Measurements from ENCODE around the gene ANKRD22. TPM values are rescaled to one million over a fixed set of nuclear protein-coding genes. Genes with fewer than 3 reads are reported as not detected.

The ANKRD22 gene
- total and polyA plus RNA-seq, 4 donors: 0.38 to 1.0 (median 0.43) TPM

DNA sequence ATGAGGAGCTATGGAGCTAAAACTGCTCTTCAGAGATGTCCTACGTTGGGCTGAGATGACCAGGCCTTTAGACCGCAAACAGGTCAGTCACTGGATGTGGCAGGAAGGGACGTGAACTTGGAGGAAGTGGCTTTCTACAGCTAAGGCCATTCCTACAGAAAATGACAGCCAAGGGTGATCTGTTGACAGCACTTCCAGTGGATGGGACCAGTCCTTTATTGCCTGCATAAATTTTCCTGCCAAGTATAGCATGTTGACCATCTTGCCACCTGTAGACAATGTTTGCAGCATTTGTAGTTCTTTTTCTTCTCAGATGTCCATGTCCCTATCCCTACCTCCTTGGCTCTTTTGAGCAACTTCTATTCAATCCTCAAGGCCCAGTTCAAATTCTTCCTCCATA is 45.7 kb downstream of the ANKRD22 start:
- no peak overlapping the region for H3K4me3 ChIP-seq (ENCODE audit: low read depth in 1 of 3, low read length in 3 of 3)
- H3K4me1 ChIP-seq (ENCODE audit: control insufficient read depth in 4 of 4, insufficient read depth in 4 of 4, low read length in 3 of 4): no peaks in the 10 kb centered on the region
- peaks cover 0 to 1% (median 0%) of the 10 kb centered on the region in 4 donors for H3K27me3 ChIP-seq (ENCODE audit: control insufficient read depth in 4 of 4, insufficient read depth in 4 of 4, low read length in 3 of 4)
- no peak overlapping the region for H3K9ac ChIP-seq (ENCODE audit: low read depth in 1 of 2, low read length in 2 of 2)
- H3K9me3 ChIP-seq (ENCODE audit: control insufficient read depth in 4 of 4, low read length in 3 of 4): no peaks in the 10 kb centered on the region
- WGBS: 87% methylated on average over 3 of the region's 3 CpGs
- no peak overlapping the region for H3K27ac ChIP-seq (ENCODE audit: low read depth in 1 of 2, low read length in 2 of 2)
- no peaks in the 10 kb centered on the region for H3K36me3 ChIP-seq (ENCODE audit: control insufficient read depth in 4 of 4, insufficient read depth in 3 of 4, low read depth in 1 of 4, low read length in 3 of 4)
- TF ChIP-seq RXRA (IDR thresholded peaks at IDR 0.05): no peak
- TF ChIP-seq, protein P1, sequence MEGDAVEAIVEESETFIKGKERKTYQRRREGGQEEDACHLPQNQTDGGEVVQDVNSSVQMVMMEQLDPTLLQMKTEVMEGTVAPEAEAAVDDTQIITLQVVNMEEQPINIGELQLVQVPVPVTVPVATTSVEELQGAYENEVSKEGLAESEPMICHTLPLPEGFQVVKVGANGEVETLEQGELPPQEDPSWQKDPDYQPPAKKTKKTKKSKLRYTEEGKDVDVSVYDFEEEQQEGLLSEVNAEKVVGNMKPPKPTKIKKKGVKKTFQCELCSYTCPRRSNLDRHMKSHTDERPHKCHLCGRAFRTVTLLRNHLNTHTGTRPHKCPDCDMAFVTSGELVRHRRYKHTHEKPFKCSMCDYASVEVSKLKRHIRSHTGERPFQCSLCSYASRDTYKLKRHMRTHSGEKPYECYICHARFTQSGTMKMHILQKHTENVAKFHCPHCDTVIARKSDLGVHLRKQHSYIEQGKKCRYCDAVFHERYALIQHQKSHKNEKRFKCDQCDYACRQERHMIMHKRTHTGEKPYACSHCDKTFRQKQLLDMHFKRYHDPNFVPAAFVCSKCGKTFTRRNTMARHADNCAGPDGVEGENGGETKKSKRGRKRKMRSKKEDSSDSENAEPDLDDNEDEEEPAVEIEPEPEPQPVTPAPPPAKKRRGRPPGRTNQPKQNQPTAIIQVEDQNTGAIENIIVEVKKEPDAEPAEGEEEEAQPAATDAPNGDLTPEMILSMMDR (IDR thresholded peaks at IDR 0.05; ENCODE audit: low read depth, low read length, missing input control): no peak
- no peak for TF ChIP-seq GABPA (IDR thresholded peaks at IDR 0.05 in 1 of 2, conservative IDR thresholded peaks at IDR 0.05 in 1 of 2)
- no peak for TF ChIP-seq NR2F2 (IDR thresholded peaks at IDR 0.05)
- no peak for TF ChIP-seq FOXA1 (IDR thresholded peaks at IDR 0.05)
- no peak for TF ChIP-seq HNF4A (conservative IDR thresholded peaks at IDR 0.05)
- TF ChIP-seq, protein P2, sequence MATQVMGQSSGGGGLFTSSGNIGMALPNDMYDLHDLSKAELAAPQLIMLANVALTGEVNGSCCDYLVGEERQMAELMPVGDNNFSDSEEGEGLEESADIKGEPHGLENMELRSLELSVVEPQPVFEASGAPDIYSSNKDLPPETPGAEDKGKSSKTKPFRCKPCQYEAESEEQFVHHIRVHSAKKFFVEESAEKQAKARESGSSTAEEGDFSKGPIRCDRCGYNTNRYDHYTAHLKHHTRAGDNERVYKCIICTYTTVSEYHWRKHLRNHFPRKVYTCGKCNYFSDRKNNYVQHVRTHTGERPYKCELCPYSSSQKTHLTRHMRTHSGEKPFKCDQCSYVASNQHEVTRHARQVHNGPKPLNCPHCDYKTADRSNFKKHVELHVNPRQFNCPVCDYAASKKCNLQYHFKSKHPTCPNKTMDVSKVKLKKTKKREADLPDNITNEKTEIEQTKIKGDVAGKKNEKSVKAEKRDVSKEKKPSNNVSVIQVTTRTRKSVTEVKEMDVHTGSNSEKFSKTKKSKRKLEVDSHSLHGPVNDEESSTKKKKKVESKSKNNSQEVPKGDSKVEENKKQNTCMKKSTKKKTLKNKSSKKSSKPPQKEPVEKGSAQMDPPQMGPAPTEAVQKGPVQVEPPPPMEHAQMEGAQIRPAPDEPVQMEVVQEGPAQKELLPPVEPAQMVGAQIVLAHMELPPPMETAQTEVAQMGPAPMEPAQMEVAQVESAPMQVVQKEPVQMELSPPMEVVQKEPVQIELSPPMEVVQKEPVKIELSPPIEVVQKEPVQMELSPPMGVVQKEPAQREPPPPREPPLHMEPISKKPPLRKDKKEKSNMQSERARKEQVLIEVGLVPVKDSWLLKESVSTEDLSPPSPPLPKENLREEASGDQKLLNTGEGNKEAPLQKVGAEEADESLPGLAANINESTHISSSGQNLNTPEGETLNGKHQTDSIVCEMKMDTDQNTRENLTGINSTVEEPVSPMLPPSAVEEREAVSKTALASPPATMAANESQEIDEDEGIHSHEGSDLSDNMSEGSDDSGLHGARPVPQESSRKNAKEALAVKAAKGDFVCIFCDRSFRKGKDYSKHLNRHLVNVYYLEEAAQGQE (IDR thresholded peaks at IDR 0.05): no peak
- TF ChIP-seq RAD21 (IDR thresholded peaks at IDR 0.05): no peak
- TF ChIP-seq JUND (IDR thresholded peaks at IDR 0.05): no peak
- no peak for TF ChIP-seq HNF4G (IDR thresholded peaks at IDR 0.05)
- no peak for TF ChIP-seq EGR1 (IDR thresholded peaks at IDR 0.05; ENCODE audit: low read depth in 2 of 2)
- TF ChIP-seq, protein P3, sequence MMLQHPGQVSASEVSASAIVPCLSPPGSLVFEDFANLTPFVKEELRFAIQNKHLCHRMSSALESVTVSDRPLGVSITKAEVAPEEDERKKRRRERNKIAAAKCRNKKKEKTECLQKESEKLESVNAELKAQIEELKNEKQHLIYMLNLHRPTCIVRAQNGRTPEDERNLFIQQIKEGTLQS (IDR thresholded peaks at IDR 0.05): no peak
- TF ChIP-seq, protein P4, sequence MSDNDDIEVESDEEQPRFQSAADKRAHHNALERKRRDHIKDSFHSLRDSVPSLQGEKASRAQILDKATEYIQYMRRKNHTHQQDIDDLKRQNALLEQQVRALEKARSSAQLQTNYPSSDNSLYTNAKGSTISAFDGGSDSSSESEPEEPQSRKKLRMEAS (IDR thresholded peaks at IDR 0.05): no peak
- no peak for TF ChIP-seq SP1 (IDR thresholded peaks at IDR 0.05)
- TF ChIP-seq, protein P5, sequence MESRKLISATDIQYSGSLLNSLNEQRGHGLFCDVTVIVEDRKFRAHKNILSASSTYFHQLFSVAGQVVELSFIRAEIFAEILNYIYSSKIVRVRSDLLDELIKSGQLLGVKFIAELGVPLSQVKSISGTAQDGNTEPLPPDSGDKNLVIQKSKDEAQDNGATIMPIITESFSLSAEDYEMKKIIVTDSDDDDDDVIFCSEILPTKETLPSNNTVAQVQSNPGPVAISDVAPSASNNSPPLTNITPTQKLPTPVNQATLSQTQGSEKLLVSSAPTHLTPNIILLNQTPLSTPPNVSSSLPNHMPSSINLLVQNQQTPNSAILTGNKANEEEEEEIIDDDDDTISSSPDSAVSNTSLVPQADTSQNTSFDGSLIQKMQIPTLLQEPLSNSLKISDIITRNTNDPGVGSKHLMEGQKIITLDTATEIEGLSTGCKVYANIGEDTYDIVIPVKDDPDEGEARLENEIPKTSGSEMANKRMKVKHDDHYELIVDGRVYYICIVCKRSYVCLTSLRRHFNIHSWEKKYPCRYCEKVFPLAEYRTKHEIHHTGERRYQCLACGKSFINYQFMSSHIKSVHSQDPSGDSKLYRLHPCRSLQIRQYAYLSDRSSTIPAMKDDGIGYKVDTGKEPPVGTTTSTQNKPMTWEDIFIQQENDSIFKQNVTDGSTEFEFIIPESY (IDR thresholded peaks at IDR 0.05): no peak
- TF ChIP-seq TAF1 (conservative IDR thresholded peaks at IDR 0.05): no peak
- TF ChIP-seq YY1 (IDR thresholded peaks at IDR 0.05): no peak
- DNase-seq (ENCODE audit: low spot score): no peak

All from liver (tissue), 9 donors.